Measurements from ENCODE around the gene NME7. TPM values are rescaled to one million over a fixed set of nuclear protein-coding genes. Genes with fewer than 3 reads are reported as not detected.

Gene NME7
- total RNA-seq, 4 donors from 2014 or later, result 5.0 to 8.9 (median 8.4) TPM

DNA sequence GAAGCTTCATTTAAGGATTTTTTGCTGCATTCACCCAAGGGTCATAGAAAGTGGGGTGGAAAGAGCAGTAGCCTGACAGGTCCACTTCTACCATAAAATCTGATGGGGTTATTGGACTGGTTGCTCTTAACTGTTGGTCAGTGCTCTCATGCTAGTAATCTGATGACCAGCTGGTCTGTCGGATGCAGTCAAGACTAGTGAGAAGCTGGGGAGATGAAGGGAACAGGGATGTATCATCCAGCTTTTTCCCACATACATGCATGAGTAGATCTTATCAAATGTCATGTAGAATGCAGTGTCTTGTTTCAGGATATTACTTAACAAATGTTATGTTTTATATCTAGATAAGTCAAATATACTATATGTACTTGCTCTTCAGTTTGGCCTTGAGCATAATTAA is 250.0 kb downstream of the NME7 start:
- intact Hi-C loops (cut with DNase I; ENCODE audit: low total_unique reads), result no loop called here
- DNase-seq (ENCODE audit: low spot score in 2 of 2), result no peak
- no peak for TF ChIP-seq POLR2A (IDR thresholded peaks at IDR 0.05)
- TF ChIP-seq, protein P1, sequence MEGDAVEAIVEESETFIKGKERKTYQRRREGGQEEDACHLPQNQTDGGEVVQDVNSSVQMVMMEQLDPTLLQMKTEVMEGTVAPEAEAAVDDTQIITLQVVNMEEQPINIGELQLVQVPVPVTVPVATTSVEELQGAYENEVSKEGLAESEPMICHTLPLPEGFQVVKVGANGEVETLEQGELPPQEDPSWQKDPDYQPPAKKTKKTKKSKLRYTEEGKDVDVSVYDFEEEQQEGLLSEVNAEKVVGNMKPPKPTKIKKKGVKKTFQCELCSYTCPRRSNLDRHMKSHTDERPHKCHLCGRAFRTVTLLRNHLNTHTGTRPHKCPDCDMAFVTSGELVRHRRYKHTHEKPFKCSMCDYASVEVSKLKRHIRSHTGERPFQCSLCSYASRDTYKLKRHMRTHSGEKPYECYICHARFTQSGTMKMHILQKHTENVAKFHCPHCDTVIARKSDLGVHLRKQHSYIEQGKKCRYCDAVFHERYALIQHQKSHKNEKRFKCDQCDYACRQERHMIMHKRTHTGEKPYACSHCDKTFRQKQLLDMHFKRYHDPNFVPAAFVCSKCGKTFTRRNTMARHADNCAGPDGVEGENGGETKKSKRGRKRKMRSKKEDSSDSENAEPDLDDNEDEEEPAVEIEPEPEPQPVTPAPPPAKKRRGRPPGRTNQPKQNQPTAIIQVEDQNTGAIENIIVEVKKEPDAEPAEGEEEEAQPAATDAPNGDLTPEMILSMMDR (IDR thresholded peaks at IDR 0.05), result no peak
- no peak overlapping the region for H3K4me3 ChIP-seq (ENCODE audit: low read depth, poor library complexity, severe bottlenecking)
- WGBS, 2 donors, result 79 to 95% methylated on average over 1 of the region's 1 CpG

DNA sequence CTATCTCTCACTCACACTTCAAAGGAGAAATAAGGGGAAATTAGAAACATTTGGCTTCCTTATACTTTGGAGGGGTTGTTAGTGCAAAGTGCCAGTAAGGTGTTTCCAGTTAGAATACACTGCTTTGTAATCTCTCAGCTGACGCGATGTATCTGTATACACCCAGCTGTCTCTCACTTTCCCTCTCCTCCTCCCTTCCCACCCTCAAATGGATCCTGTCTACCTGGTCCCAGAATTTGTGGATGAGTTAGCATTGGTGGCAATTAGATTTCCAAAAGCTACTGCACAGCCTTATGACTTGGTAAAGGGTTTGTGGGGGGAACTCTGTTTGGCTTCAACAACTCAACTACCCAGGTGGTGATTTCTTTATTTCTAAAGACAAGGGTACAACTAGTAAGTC is 250.6 kb downstream of the NME7 start:
- no peak for DNase-seq (ENCODE audit: low spot score in 2 of 2)
- 78 to 84% methylated on average over 2 of the region's 2 CpGs for WGBS, 2 donors
- intact Hi-C loops (cut with DNase I; ENCODE audit: low total_unique reads), result no loop called here
- TF ChIP-seq POLR2A (IDR thresholded peaks at IDR 0.05), result no peak
- TF ChIP-seq, protein P1 (IDR thresholded peaks at IDR 0.05), result no peak
- no peak overlapping the region for H3K4me3 ChIP-seq (ENCODE audit: low read depth, poor library complexity, severe bottlenecking)

DNA sequence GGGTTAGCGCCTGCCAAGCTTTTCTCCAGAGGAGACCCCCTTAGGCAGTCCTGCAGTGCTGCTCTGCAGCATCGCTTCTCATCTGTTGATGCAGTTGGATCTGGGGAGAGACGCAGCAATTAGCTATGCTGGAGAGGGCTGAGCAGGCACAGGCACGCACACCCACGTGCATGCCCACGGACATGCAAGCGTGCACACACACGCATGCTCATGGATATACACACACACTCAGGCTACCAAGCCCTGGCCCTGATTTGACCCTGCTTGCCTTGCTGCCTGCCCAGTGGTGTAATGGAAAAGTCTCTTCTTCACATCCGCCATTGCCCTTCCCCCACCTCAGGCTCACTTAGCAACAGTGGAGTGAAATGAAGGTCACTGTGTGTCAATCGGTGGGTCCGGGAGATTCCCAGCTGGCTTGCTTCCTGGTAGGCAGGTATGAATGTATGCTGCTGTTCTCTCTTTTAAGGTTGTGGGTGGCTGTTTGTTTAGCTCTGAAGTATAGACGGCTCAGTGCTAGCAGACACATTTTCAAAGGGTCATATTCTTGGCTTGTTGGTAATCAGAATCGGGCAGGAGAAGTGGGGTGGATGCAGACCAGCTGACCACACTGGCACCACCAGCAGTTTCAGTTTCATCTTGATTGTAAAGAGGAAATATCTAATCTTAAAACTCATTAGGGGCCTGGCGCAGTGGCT is 251.6 kb downstream of the NME7 start:
- TF ChIP-seq, protein P1 (IDR thresholded peaks at IDR 0.05), result no peak
- TF ChIP-seq POLR2A (IDR thresholded peaks at IDR 0.05), result no peak
- H3K4me3 ChIP-seq (ENCODE audit: low read depth, poor library complexity, severe bottlenecking), result no peak overlapping the region
- DNase-seq (ENCODE audit: low spot score in 2 of 2), result peak; percentile 63 to 87
- intact Hi-C loops (cut with DNase I; ENCODE audit: low total_unique reads), result no loop called here
- WGBS, 2 donors, result 48 to 50% methylated on average over 14 of the region's 14 CpGs

DNA sequence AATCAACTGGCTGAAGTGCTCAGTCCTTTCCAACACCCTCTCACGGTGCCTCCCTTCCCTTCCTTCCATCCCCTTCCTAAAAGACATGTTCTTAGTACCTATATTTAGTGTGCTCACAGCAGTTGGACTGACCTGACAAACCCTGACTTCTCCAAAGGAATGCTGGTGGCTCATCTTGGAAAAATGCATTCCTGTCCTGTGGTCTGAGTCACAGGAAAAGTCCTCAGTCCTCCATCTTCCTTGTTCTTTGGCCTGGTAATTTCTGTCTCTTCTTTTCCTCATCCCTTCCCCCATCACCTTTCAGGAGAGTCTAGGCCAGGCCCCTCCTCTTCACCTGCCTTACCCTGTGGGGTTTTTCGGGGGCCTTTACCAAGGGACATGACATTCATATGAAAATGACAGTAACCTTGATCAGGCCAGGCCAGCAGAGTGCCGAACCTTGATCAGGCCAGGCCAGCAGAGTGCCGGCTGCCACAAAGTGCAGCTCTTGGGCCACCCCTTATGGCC is 253.9 kb downstream of the NME7 start:
- intact Hi-C loops (cut with DNase I; ENCODE audit: low total_unique reads), result no loop called here
- TF ChIP-seq, protein P1 (IDR thresholded peaks at IDR 0.05), result no peak
- no peak for TF ChIP-seq POLR2A (IDR thresholded peaks at IDR 0.05)
- no peak for DNase-seq (ENCODE audit: low spot score in 2 of 2)
- WGBS, 2 donors, result 74 to 76% methylated on average over 4 of the region's 4 CpGs
- no peak overlapping the region for H3K4me3 ChIP-seq (ENCODE audit: low read depth, poor library complexity, severe bottlenecking)

DNA sequence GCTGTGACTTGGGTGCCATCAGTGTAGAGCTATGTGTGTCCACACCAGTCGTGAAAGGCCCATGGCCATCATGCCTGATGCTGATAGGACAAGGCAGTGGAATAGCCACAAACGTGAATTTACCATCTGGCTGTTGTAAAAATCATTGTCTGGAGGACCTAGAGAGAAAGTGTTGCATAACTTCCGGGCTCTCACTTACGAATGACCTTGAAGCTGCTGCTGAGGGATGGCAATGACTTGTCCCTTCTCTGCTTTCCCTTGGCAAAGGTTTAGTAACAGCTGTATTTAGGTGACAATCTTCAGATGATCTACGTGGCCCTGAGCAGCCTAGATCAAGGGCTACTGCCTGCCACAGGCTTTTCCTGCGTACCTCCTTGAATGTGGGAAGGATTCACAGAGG is 255.4 kb downstream of the NME7 start:
- TF ChIP-seq, protein P1 (IDR thresholded peaks at IDR 0.05), result no peak
- no peak for TF ChIP-seq POLR2A (IDR thresholded peaks at IDR 0.05)
- 77 to 80% methylated on average over 6 of the region's 6 CpGs for WGBS, 2 donors
- DNase-seq (ENCODE audit: low spot score in 2 of 2), result no peak
- intact Hi-C loops (cut with DNase I; ENCODE audit: low total_unique reads), result no loop called here
- no peak overlapping the region for H3K4me3 ChIP-seq (ENCODE audit: low read depth, poor library complexity, severe bottlenecking)

DNA sequence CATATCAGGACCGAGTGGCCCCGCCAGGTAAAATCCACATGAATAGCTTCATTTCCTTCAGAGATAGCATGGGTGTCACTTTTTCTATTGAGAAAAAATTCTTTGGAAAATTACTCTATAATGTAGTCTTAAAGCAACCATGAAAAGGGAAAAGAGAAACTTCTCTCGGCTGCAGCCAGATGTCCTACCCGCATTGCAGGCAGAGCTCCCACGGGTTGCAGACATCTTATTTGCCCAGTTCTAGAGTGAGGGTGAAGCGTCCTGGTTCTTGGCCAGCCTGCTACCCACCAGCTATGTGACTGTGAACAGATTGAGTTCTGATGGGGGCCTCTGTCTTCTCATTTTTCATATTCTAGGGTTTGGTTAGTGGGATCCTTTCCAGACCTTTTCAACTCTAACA is 256.1 kb downstream of the NME7 start:
- DNase-seq (ENCODE audit: low spot score in 2 of 2), result no peak
- WGBS, 2 donors, result 85 to 90% methylated on average over 6 of the region's 6 CpGs
- H3K4me3 ChIP-seq (ENCODE audit: low read depth, poor library complexity, severe bottlenecking), result no peak overlapping the region
- intact Hi-C loops (cut with DNase I; ENCODE audit: low total_unique reads), result no loop called here
- TF ChIP-seq, protein P1 (IDR thresholded peaks at IDR 0.05), result no peak
- TF ChIP-seq POLR2A (IDR thresholded peaks at IDR 0.05), result no peak
